ENCODE measurements around the gene PPP1R2C. TPM values are rescaled to one million over a fixed set of nuclear protein-coding genes. Genes with fewer than 3 reads are reported as not detected.
A peak's percentile ranks its signal among the peaks of the same experiment; 100 is the strongest.

The PPP1R2C gene
- total RNA-seq, 1 donor = not detected

DNA sequence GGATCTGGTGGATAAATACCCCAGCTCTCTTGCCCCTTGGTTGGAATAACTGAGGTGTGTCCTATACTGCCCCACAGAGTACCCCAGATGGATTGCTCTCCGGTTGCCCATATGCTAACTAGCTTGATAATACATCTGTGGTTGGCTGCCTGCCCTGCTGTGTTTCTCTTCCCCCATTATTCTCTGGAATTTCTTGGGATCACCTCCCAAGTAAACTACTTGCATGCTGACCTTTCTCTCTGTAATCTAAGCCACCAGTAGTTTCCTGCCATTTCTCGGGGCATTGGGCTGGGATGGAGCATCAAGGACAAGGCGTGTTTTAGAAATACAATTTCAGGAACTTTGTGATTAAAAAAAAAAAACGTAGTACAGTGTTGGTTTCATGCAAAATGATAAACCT, 25.2 kb downstream of the PPP1R2C start:
- DNase-seq (ENCODE audit: insufficient read length, low spot score, missing footprints) = peak; percentile 3
- no peak overlapping the region for H3K27ac ChIP-seq (ENCODE audit: low read depth, low read length)
- H3K4me2 ChIP-seq (ENCODE audit: insufficient read depth, low read length) = no peak overlapping the region
- peaks cover 20% of the 10 kb centered on the region for H3K4me1 ChIP-seq (ENCODE audit: insufficient read depth, low read length)
- no peaks in the 10 kb centered on the region for H3K79me2 ChIP-seq (ENCODE audit: insufficient read depth, low read length)
- H2AFZ ChIP-seq (ENCODE audit: low read length) = no peak overlapping the region
- no peaks in the 10 kb centered on the region for H4K20me1 ChIP-seq (ENCODE audit: insufficient read depth, low read length)
- TF ChIP-seq CTCF (IDR thresholded peaks at IDR 0.05; ENCODE audit: extremely low read depth, low read depth, low read length) = no peak
- H3K27me3 ChIP-seq (ENCODE audit: insufficient read depth, low read length) = no peaks in the 10 kb centered on the region
- H3K9me3 ChIP-seq (ENCODE audit: low read depth, low read length) = no peaks in the 10 kb centered on the region
- H3K36me3 ChIP-seq (ENCODE audit: insufficient read depth, low read length) = no peaks in the 10 kb centered on the region
- no peak overlapping the region for H3K4me3 ChIP-seq (ENCODE audit: insufficient read depth, low read length)

DNA sequence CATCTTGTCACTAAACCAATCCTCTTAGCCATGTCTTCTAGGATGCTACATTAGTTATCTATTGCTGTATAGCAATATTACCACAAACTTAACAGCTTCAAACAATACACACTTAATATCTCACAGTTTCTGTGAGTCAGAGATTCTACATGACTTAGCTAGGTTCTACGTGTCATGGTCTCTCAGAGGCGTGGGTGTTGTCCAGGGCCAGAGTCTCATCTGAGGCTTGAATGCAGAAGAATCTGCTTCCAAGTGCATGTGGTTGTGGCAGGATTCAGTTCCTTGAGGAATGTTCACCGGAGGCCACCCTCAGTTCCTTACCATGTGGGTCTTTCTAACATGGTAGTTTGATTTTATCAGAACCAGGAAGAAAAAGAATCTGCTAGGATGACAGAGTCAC, 26.4 kb downstream of the PPP1R2C start:
- H4K20me1 ChIP-seq (ENCODE audit: insufficient read depth, low read length) = no peaks in the 10 kb centered on the region
- no peaks in the 10 kb centered on the region for H3K27me3 ChIP-seq (ENCODE audit: insufficient read depth, low read length)
- no peaks in the 10 kb centered on the region for H3K79me2 ChIP-seq (ENCODE audit: insufficient read depth, low read length)
- no peak overlapping the region for H3K4me3 ChIP-seq (ENCODE audit: insufficient read depth, low read length)
- H3K27ac ChIP-seq (ENCODE audit: low read depth, low read length) = no peak overlapping the region
- H2AFZ ChIP-seq (ENCODE audit: low read length) = no peak overlapping the region
- peaks cover 20% of the 10 kb centered on the region for H3K4me1 ChIP-seq (ENCODE audit: insufficient read depth, low read length)
- no peaks in the 10 kb centered on the region for H3K9me3 ChIP-seq (ENCODE audit: low read depth, low read length)
- H3K4me2 ChIP-seq (ENCODE audit: insufficient read depth, low read length) = no peak overlapping the region
- no peak for DNase-seq (ENCODE audit: insufficient read length, low spot score, missing footprints)
- no peaks in the 10 kb centered on the region for H3K36me3 ChIP-seq (ENCODE audit: insufficient read depth, low read length)
- no peak for TF ChIP-seq CTCF (IDR thresholded peaks at IDR 0.05; ENCODE audit: extremely low read depth, low read depth, low read length)

DNA sequence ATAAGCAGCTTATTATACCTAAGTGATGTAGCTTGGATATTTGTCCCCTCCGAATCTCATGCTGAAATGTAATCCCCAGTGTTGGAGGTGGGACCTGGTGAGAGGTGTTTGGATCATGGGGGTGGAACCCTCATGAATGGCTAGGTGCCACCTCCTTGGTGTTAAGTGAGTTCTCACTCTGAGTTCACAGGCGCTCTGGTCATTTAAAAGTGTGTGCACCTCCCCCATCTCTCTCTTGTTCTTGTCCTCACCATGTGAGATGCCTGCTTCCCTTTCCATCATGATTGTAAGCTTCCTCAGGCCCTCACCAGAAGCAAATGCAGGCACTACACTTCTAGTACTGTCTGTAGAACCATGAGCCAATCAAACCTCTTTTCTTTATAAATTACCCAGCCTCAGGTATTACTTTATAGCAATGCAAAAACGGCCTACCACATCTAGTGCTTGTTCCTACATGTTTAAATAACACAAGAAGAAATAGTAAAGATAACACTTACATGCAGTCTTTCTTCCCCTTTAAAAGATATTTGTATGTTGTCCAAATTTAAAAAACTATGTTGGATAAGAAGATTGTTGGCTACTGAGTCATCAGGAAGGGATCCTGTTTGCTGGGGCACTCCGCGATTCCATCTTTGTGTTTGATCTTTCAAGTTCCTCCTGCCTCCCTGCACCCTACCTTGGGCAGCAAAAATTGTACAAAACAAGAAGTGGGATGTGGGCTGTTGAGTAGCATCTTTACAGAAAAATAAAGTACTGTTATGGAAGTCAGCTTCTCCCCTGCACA, 29.7 kb downstream of the PPP1R2C start:
- Histone ChIP-seq H3K27me3 (ENCODE audit: insufficient read depth, low read length) (no peaks in the 10 kb centered on the region), H3K36me3 (ENCODE audit: insufficient read depth, low read length) (no peaks in the 10 kb centered on the region), H3K9me3 (ENCODE audit: low read depth, low read length) (no peaks in the 10 kb centered on the region), H3K79me2 (ENCODE audit: insufficient read depth, low read length) (no peaks in the 10 kb centered on the region), H2AFZ (ENCODE audit: low read length) (peak overlapping the region; percentile 49), H3K27ac (ENCODE audit: low read depth, low read length) (no peak overlapping the region), H3K4me2 (ENCODE audit: insufficient read depth, low read length) (peak overlapping the region; percentile 16), H3K4me3 (ENCODE audit: insufficient read depth, low read length) (no peak overlapping the region), H4K20me1 (ENCODE audit: insufficient read depth, low read length) (no peaks in the 10 kb centered on the region), H3K4me1 (ENCODE audit: insufficient read depth, low read length) (peaks cover 10% of the 10 kb centered on the region)
- peak; percentile 83 for DNase-seq (ENCODE audit: insufficient read length, low spot score, missing footprints)
- TF ChIP-seq CTCF (IDR thresholded peaks at IDR 0.05; ENCODE audit: extremely low read depth, low read depth, low read length) = no peak

DNA sequence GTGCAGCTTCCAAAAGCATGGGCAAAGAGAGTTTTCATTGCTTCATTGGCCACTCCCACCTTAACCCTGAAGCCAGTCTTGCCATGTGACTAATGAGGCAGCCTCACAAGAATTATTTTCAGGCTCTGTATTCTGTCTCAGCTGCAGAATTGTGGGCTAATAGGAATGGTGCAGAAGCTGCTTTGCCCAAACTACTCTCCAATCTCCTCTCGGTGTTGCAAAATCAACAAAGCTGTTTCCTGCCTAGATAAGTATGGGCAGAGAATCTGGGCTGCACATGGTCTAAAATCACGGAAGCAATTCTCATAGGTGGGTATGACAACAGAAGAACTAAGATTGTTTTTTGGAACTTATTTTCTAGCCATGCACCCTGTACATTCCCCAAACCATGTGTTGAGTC, 31.4 kb downstream of the PPP1R2C start:
- no peaks in the 10 kb centered on the region for H4K20me1 ChIP-seq (ENCODE audit: insufficient read depth, low read length)
- no peak for TF ChIP-seq CTCF (IDR thresholded peaks at IDR 0.05; ENCODE audit: extremely low read depth, low read depth, low read length)
- DNase-seq (ENCODE audit: insufficient read length, low spot score, missing footprints) = peak; percentile 63
- H3K4me3 ChIP-seq (ENCODE audit: insufficient read depth, low read length) = no peak overlapping the region
- no peak overlapping the region for H3K27ac ChIP-seq (ENCODE audit: low read depth, low read length)
- no peaks in the 10 kb centered on the region for H3K27me3 ChIP-seq (ENCODE audit: insufficient read depth, low read length)
- no peak overlapping the region for H3K4me2 ChIP-seq (ENCODE audit: insufficient read depth, low read length)
- peaks cover 10% of the 10 kb centered on the region for H3K4me1 ChIP-seq (ENCODE audit: insufficient read depth, low read length)
- no peaks in the 10 kb centered on the region for H3K36me3 ChIP-seq (ENCODE audit: insufficient read depth, low read length)
- no peaks in the 10 kb centered on the region for H3K79me2 ChIP-seq (ENCODE audit: insufficient read depth, low read length)
- H2AFZ ChIP-seq (ENCODE audit: low read length) = no peak overlapping the region
- H3K9me3 ChIP-seq (ENCODE audit: low read depth, low read length) = no peaks in the 10 kb centered on the region

Data from osteoblast (primary cell).